Measurements from ENCODE around the gene DBH. TPM values are rescaled to one million over a fixed set of nuclear protein-coding genes. Genes with fewer than 3 reads are reported as not detected.
"Not testable (repeated sequence)": the region's sequence is repeated elsewhere in the genome, so short reads cannot be mapped to it uniquely, and the experiment has no call there.

DBH gene
- total RNA-seq, 1 donor from 2014 or later = not detected

GRCh38 chr9:133669182-133669801 lies 33.1 kb downstream of the DBH start:
- H3K4me3 ChIP-seq (ENCODE audit: low read depth, low read length) = no peak overlapping the region
- DNase-seq (ENCODE audit: low read depth) = no peak
- no peak for TF ChIP-seq CTCF (conservative IDR thresholded peaks at IDR 0.05; ENCODE audit: low read depth, low read length)

DNA sequence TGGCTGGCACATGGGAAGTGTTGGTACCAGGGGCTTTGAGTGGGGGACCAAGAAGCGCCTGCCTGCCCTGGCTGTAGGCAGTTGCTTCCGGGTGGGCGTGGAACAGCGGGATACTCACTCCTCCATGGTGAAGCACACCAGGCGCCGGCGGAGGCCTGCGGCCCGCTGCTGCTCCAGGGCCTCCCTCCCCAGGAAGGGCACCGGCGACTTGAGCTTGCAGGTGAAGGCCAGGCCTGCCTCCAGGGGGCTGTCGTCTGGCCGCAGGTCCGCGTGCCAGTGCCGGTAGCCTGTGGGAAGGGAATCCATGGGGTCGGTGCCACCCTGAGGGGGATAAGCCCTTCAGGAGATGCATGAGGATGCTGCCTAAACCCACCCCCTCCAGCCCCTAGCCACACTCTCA lies 34.3 kb downstream of the DBH start:
- TF ChIP-seq CTCF (conservative IDR thresholded peaks at IDR 0.05; ENCODE audit: low read depth, low read length) = no peak
- no peak for DNase-seq (ENCODE audit: low read depth)
- no peak overlapping the region for H3K4me3 ChIP-seq (ENCODE audit: low read depth, low read length)

GRCh38 chr9:133671371-133671770 lies 35.2 kb downstream of the DBH start:
- no peak for TF ChIP-seq CTCF (conservative IDR thresholded peaks at IDR 0.05; ENCODE audit: low read depth, low read length)
- no peak for DNase-seq (ENCODE audit: low read depth)
- no peak overlapping the region for H3K4me3 ChIP-seq (ENCODE audit: low read depth, low read length)

GRCh38 chr9:133672503-133673257 lies 36.5 kb downstream of the DBH start:
- no peak for DNase-seq (ENCODE audit: low read depth)
- no peak overlapping the region for H3K4me3 ChIP-seq (ENCODE audit: low read depth, low read length)
- TF ChIP-seq CTCF (conservative IDR thresholded peaks at IDR 0.05; ENCODE audit: low read depth, low read length) = no peak

DNA sequence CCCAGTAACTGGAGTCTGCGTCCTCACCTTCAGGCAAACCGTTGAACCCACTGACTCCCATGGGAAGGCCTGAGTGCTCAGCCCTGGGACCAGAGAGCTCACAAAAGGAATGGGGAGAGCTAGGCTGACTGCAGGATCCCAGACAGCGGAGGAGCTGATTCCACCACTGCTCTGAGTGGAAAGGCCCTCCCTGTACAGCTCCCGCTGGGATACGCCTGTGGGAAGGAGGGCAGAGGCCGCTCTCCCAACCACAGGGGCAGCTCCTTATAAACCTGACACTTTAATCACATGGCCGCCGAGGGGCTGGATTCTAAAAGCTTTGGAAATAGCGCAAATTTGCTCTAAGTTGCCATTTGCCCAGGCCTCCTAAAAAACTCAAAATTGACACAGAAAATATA lies 37.1 kb downstream of the DBH start:
- no peak for TF ChIP-seq CTCF (conservative IDR thresholded peaks at IDR 0.05; ENCODE audit: low read depth, low read length)
- no peak overlapping the region for H3K4me3 ChIP-seq (ENCODE audit: low read depth, low read length)
- DNase-seq (ENCODE audit: low read depth) = no peak

GRCh38 chr9:133674091-133674490 lies 37.9 kb downstream of the DBH start:
- no peak for DNase-seq (ENCODE audit: low read depth)
- no peak for TF ChIP-seq CTCF (conservative IDR thresholded peaks at IDR 0.05; ENCODE audit: low read depth, low read length)
- no peak overlapping the region for H3K4me3 ChIP-seq (ENCODE audit: low read depth, low read length)

GRCh38 chr9:133675796-133676195 lies 39.6 kb downstream of the DBH start:
- not testable (repeated sequence) for H3K4me3 ChIP-seq (ENCODE audit: low read depth, low read length); DNase-seq (ENCODE audit: low read depth)
